AG04450 (cell line): ENCODE measurements around the gene ABI3. TPM values are rescaled to one million over a fixed set of nuclear protein-coding genes. Genes with fewer than 3 reads are reported as not detected.

Experiments
- CTCF ChIA-PET: fragments of 300-600, 350-600 bp; formaldehyde crosslinking; extraction: SDS; loops from one replicate; lab custom pipeline; 2022; ENCODE audit warnings: antibody characterized with exemption, inconsistent platforms; lab: Charles Lee
- POLR2A ChIA-PET: fragments of 350-600 bp; formaldehyde crosslinking; extraction: SDS; loops from one replicate; lab custom pipeline; 2021; ENCODE audit warnings: antibody characterized with exemption, inconsistent platforms; lab: Yijun Ruan, JAX
- DNase-seq: peaks from one replicate; pipeline ENCODE4 v3.0.0-alpha.2; 2011; ENCODE audit warnings: low read depth, low spot score
- H3K27ac ChIP-seq: one replicate; pipeline ENCODE4 v1.5.1; 2012; ENCODE audit warnings: low read depth, low read length, control low read depth
- H3K27me3 ChIP-seq: one replicate; pipeline ENCODE4 v1.6.0; 2012; ENCODE audit warnings: low read length; ENCODE audit not compliant: control insufficient read depth, insufficient read depth
- H3K4me3 ChIP-seq: 2 replicates; pipeline ENCODE4 v1.5.1; 2011; ENCODE audit warnings: mild to moderate bottlenecking, low read depth, low read length, control low read depth
- H3K9me3 ChIP-seq: 2 replicates; pipeline ENCODE4 v1.5.1; 2012; ENCODE audit warnings: low read length; ENCODE audit not compliant: control insufficient read depth, insufficient read depth
- CTCF ChIP-seq: IDR thresholded peaks from 2 replicates; pipeline ENCODE4 v1.5.1; 2011; ENCODE audit warnings: low read depth, low read length, control low read depth, inconsistent platforms
- polyA plus RNA-seq: library from polyadenylated mRNA; depleted of rRNA; stranded (reverse); fragments of >200 nt; gene quantifications from 2 replicates; pipeline ENCODE4 v1.2.3, GENCODE V29; 2011

Gene ABI3
- polyA plus RNA-seq, 1 experiment = 0.21 TPM

GRCh38 chr17:49201481-49201927, 9.0 kb upstream of the ABI3 start:
- no peaks in the 10 kb centered on the region for H3K9me3 ChIP-seq
- ChIA-PET CTCF (interaction anchor here (0.6 kb wide), 1 partner anchor 26 kb away, joined by 3 read pairs; no protein-coding TSS in a partner anchor), POLR2A (no interaction called here)
- no peak for DNase-seq
- H3K4me3 ChIP-seq = no peak overlapping the region
- no peak overlapping the region for H3K27ac ChIP-seq
- H3K27me3 ChIP-seq = peaks cover 7% of the 10 kb centered on the region
- TF ChIP-seq CTCF = no peak

GRCh38 chr17:49203796-49204195, 6.7 kb upstream of the ABI3 start:
- no peaks in the 10 kb centered on the region for H3K9me3 ChIP-seq
- TF ChIP-seq CTCF = no peak
- H3K27me3 ChIP-seq = peaks cover 15% of the 10 kb centered on the region
- H3K27ac ChIP-seq = no peak overlapping the region
- no peak for DNase-seq
- H3K4me3 ChIP-seq = no peak overlapping the region
- ChIA-PET CTCF (interaction anchor here (1.6 kb wide), 1 partner anchor 24 kb away, joined by 6 read pairs; no protein-coding TSS in a partner anchor), POLR2A (no interaction called here)

- no peak overlapping the region for H3K4me3 ChIP-seq
- POLR2A ChIA-PET = no interaction called here
- no peak for DNase-seq
- peaks cover 15% of the 10 kb centered on the region for H3K27me3 ChIP-seq
- H3K9me3 ChIP-seq = no peaks in the 10 kb centered on the region
- H3K27ac ChIP-seq = no peak overlapping the region
- TF ChIP-seq CTCF = no peak
- CTCF ChIA-PET = interaction anchor here (0.9 to 1.6 kb wide), 2 partner anchors 23 to 25 kb away, joined by 3 to 6 read pairs; no protein-coding TSS in a partner anchor
Measured at GRCh38 chr17:49204516-49204915, 6.0 kb upstream of the ABI3 start.

GRCh38 chr17:49209061-49209571, 1.4 kb upstream of the ABI3 start:
- POLR2A ChIA-PET = no interaction called here
- H3K27me3 ChIP-seq = peaks cover 11% of the 10 kb centered on the region
- no peak overlapping the region for H3K4me3 ChIP-seq
- CTCF ChIA-PET = interaction anchor here (1.2 to 2.9 kb wide), 2 partner anchors 18 to 29 kb away, joined by 3 to 10 read pairs; no protein-coding TSS in a partner anchor
- no peak for TF ChIP-seq CTCF
- H3K9me3 ChIP-seq = no peaks in the 10 kb centered on the region
- no peak overlapping the region for H3K27ac ChIP-seq
- no peak for DNase-seq

GRCh38 chr17:49213399-49213798, 2.9 kb downstream of the ABI3 start:
- Histone ChIP-seq H3K9me3 (no peaks in the 10 kb centered on the region), H3K27me3 (peaks cover 4% of the 10 kb centered on the region), H3K27ac (no peak overlapping the region), H3K4me3 (no peak overlapping the region)
- ChIA-PET CTCF (interaction anchor here (1.1 to 1.6 kb wide), 2 partner anchors 9 to 14 kb away, joined by 4 to 5 read pairs; no protein-coding TSS in a partner anchor), POLR2A (no interaction called here)
- TF ChIP-seq CTCF = no peak
- DNase-seq = no peak
